ENCODE results near the gene SMG6.
"Not testable (repeated sequence)": the region's sequence is repeated elsewhere in the genome, so short reads cannot be mapped to it uniquely, and the experiment has no call there.

SMG6 gene

DNA sequence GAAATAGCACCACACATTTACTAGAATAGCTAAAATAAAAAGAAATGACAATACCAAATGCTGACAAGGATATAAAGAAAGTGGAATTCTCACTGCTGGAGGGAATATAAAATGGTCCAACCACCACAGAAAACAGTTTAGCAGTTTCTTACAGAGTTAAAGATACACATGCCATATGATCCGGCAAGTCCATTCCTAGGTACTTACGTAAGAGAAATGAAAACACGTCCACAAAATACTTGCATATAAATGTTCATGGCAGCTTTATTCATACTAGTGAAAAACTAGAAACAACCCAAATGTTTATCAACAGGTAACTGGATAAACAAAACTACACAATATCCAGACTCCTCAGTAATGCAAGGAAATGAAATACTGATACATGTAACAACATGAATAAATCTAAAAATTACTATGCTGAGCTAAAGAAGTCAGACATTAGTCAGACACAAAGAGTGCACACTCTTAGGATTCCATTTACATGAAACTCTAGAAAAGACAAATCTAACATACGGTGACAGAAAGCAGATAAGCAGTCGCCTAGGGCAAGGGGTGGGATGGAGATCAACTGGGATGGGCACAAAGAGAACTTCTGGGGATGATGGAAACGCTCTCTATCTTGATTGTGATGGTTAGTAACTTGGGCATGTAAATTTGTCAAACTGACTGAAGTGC lies 76.4 kb downstream of the SMG6 start:
- FAIRE-seq, result no peak

DNA sequence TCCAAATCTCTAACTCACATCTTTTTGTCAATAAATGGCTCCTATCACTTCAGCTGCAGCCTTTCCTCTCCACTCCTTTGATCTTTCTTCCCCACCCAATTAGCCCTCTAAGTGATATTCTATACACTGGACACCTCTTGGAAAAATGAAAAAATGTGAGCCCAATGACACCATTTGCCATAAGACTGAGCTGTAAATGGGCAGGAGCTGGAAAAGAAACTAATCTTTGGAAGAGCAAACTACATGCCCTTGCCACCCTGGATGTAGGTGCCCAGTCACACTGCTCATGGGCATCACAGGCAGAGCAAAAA lies 80.0 kb downstream of the SMG6 start:
- no peak for FAIRE-seq

DNA sequence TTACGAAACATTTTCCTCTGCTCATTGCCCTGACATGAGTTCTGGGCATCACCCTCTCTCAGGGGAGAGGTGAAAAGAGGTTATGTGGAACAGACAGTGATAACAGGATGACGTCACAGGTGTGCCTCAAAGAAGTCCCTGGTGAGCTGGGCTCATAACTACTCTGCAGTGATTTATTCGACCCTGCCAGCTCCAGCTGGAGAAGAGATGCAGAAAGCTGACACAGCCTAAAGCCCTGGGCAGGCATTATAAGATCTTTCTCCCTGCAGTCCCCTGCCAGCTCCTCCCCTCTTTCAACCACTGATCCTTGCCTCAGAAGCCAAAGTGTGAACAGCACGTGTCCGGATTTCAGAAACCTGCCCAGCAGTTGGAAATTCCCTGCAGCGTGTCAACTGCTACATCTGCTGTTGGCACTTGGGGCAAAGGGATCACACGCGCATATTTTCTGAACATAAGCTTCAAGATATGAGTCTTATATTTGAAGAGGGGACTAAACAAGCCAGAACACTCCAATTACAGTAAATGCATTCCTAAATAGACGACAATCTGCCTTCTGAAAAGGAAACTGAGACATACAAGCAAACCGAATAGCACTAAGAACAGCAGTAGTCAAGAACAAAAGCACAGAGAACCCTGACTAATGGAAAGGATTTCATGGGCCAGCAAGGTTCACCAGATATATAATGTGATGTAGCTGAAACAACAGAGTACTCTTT lies 80.5 kb downstream of the SMG6 start:
- FAIRE-seq, result peak; percentile 17

DNA sequence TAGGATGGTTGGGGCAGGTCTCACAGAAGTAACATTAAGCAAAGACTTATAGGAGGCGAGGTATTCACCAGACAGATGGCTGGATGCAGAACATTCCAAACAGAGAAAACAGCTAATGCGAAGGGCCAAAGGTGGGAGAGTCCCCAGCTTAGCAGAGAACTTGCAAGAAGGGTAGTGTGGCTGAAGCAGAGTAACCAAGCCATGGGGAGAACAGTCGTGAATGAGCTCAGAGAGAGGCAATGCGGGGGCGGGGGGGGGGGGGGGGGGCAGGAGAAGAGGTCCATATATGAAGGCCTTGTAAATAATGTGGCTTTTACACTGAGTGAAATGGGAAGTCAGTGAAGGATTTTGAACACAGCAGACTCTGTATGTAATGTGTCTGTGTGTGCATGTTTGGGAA lies 81.3 kb downstream of the SMG6 start:
- no peak for FAIRE-seq

DNA sequence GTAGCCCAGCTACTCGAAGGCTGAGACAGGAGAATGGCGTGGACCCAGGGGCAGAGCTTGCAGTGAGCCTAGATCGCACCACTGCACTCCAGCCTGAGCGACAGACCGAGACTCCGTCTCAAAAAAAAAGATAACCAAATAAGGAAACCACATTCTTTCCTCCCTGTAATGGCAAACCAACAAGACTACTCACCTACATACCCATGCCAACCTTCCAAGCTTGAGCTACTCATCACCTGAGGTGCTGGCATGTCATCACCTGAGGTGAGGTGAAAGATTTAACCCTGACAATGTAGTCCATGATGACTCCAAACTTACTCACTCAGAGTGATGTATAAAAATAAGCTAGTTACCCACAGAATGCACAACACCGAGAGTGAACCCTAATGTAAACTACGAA lies 85.2 kb downstream of the SMG6 start:
- no peak for FAIRE-seq

DNA sequence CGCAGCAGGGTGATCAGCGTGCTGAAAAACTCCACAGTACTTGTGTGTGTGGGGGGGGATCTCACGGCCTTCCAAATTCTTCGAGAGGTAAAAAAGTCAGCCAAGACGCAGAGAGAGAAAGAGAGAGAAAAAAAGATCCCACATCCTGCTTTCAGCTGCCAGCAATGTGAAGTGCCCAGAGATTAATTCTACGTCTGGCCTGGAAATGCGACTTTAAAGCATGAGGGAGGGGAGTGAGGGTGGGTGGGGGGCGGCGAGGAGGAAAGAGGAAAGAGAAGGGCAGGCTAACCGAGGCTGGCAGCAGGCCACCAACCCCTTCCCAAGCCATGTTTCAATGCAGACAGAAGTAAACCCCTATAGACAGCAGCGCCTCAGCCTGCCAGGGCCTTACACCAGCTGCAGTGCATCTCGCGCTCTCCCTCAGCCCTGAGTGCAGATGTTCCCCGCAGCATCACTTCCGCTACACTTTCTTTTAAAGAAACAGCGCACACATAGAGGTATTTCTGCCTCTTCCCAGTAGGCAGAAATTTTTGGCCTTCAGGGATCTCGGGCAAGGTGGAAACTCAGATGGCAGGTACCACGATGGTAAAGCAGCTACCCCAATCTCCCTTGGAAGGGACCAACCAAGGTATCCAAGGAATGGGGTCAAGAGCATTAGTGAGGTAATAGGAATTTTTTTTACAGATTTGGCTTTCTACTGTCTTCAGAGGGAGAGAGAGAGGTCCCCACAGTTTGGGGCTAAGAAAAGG lies 87.8 kb downstream of the SMG6 start:
- no peak for FAIRE-seq

DNA sequence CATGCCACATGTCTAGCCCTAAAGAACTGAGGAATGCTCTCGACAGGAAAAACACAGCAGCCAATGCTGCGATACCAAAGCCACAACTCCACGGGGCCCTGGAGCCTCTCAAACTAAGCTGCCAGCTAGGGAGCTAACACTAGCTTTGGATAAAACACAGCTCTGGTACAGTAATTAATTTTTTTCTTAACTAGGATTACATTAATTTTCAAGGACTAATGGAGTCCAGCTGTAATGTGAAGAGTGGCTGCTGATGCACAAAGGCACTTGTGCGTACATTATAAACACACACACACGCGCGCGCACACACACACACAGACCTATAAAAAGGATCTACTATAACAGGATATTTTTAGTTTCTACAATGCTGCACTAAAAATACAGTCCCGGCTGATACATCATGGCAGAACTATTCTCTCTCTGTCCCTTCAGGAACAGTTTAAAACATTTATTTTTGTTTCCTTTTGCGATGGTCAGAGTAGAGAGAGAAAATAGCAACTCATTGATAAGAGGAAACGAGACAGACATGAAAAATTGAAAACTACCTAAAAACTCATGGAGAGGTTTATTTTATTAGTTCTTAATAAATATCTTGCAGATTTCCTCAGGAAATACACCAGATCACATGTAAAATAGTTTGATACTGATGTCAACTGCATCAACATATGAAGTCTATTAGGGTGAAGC lies 88.5 kb downstream of the SMG6 start:
- FAIRE-seq, result no peak

DNA sequence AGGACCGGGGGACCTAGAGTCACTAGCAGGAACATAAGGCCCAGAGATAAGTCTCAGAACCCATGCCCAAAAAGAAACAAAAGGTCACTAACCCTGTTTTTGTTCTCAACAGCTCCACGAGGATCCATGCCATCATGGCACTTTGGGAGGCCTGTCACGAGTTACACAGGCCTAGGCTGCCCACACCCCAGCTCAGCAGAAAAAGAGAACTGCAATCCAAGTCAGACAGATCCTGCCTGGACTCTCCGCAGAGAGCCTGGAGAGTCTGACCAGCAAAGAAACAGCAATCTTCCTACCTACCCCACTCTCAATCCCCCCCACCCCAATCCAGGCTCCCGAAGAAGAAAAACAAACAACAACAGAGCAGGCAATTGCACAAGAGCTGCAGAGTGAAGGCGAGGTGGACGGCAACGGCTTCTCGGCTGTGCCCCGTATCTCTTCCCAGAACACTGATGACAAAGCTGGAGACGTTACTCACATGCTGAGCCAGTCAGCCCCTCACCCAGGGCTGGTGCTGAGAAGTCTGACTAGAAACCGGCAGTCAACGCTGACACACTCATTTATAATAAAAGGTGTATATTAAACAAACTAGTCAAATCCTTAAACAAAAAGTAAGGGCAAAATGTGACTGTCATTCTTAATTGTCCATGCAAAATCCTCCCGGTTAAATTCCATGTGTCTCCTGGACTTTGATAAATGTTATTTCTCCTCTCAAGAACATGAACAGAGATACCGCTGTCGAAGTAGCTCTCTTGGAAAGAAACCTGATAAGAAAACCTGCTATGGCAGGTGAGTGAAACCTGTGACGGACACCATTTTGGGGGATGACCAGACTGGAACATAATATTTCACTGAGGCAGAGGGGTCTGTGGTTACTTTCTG lies 89.3 kb downstream of the SMG6 start:
- no peak for FAIRE-seq

DNA sequence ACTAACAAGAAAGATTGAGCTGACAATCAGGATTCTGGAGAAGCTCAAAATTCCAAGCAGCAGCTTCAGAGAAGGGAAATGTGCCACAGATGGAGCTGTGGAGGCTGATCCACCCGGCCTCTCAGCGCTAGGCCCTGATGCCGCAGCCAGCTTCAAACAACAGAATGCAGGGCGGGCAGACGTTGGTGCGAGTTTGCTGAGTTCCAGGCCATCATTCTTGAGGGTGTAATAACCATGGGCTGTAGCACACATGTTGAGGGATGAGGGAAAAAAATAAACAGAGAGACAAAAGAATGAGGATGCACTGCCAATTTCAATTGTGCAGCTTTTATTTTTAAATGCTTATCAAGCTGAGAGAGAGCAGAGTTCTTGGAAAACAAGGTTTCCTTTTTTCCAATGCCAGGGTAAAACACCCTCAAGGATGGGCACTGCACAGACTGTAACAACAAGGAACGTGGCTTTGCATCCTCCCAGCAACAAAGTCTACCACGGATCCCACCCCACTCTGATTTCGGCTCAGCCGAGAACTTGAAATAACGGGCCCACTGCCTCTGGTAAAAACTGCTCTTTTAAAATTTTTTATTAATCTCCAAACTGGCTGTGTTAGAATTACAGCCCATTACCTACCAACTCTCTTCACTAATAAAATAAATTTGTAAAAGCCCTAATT lies 90.2 kb downstream of the SMG6 start:
- no peak for FAIRE-seq

DNA sequence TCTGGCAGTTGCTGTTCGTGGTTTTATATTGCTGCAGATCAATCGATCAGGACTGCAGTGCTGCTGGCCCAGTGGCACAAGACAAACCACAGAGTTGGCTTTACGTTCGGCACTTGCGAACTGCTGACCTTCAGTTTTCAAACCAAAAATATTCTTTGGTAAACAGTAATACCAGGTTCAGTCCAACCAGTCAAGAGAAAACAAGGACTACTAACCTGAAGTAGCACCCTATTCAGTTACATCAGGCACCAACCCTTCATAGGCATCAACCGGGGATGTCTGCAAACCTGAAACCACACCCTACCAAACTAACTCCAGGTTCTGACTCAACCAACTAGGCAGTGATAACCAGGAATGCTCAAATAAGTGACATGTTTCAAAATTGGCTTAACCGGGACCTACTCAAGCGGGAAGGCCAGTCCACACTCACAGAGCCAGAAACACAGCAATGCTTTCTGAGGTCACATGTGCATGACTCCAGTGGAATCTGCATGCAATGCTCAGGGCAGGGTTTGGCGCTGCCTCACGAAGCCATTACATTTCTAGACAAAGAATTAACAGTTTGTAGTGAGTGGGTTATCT lies 91.1 kb downstream of the SMG6 start:
- FAIRE-seq, result no peak

DNA sequence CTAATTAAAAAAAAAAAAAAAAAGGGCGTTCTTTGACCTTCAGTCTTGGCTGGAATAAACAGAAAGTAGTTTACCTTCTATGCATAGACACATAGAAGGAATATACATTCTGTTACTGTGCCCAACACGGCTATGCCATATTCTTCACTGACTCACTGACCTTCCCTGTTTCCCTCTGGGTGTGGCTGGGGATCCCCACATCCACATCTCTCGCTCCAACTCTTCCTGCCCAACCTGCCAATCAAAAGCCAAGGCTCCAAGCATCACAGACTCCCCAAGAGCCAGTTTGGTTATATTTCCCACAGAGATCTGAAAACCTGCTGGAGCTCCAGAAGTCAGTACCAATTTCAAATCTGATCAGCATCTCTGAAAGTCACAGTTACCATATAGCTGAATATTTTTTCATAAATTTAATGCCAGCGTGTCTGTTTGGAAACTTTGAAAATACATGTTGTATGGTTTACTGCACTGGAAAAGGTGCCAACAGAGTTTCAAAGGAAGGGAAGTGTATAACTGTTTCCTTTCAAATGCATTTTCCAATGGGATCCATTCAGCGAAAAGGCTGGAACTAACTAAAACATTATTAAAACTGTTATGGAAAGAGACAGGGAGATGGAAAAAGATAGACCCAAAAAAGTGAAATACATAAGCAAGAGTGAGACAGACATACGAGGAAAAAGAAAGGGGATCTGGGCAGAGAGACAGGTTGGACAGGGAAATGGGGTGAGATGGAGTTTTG lies 91.8 kb downstream of the SMG6 start:
- FAIRE-seq, result no peak

DNA sequence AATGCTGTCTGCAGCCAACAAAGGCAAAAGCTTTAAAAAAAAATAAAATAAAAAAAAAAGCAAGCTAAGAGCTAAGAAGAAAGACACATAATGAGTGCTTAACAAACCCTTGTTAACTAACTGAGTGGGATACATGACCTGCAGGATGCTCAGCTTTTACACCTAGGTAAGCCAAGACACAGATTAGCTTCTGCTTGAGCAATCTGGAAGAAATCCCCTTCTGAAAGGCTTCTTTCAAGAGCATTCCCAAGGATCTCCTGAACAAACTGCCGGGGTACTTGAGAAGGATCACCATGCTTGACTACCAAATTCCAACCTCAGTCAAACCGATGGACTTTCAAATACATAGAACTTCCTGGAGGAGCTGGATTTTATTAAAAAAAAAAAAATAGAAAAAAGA lies 92.9 kb downstream of the SMG6 start:
- FAIRE-seq, result no peak

DNA sequence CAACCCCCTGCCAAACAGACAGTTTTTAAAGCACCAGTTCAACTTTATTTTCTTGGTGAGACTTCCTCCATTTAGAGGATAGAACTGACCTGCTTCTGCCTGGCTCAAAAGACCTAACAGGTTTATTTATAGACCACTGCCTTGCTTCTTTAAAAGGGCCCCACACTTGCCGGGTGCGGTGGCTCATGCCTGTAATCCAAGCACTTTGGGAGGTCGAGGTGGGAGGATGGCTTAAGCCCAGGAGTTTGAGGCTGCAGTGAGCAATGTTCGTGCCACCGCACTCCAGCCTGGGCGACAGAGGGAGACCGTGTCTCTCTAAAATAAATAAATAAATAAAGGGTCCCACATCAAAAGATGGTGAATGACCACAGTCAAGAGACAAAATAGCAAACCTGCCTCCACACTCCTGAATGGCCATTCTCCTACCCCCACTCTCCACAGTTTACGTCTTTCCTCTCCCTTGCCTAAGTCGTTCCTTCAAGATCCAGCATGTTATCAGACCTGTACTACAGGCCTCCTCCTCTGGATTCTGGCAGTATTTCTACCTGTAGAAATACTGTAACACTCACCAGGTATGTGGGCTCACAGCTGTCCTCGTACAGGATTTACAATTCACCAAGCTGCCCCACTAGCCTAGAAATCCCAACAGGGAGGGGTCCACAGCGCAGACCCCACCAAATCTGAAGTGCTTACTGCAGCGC lies 95.6 kb downstream of the SMG6 start:
- no peak for FAIRE-seq

DNA sequence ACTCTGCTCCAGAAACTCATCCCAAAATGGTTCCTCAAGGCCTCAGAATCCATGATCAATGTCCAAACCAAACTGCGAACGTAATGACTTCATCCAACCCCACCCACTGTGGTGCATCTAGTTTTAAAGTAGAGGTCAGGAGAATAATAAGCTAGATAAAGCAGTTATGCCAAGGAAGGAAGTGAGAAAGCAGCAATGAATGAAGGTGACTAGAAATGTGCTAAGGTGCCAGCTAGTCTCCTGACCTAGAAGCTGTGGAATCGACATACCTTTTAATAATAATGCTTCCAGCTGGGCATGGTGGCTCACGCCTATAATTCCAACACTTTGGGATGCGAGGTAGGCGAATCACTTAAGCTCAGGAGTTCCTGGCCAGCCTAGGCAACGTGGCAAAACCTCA lies 99.2 kb downstream of the SMG6 start:
- FAIRE-seq, result no peak

DNA sequence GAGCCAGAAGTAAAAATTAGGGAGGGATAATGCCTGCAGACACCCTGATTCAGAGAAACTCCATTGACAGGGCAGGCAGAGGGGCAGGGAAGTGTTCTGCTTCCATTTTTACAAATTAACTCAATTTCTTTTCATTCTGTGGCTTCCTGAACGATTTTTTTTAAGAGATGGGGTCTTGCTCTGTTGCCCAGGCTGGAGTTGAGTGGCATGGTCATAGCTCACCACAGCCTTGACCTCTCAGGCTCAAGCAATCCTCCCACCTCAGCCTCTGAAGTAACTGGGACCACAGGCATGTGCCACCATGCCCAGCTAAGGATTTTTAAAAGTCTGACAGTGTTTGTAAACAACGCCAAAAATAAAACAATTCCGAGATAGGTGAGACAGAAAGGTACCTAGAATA lies 99.8 kb downstream of the SMG6 start:
- no peak for FAIRE-seq

DNA sequence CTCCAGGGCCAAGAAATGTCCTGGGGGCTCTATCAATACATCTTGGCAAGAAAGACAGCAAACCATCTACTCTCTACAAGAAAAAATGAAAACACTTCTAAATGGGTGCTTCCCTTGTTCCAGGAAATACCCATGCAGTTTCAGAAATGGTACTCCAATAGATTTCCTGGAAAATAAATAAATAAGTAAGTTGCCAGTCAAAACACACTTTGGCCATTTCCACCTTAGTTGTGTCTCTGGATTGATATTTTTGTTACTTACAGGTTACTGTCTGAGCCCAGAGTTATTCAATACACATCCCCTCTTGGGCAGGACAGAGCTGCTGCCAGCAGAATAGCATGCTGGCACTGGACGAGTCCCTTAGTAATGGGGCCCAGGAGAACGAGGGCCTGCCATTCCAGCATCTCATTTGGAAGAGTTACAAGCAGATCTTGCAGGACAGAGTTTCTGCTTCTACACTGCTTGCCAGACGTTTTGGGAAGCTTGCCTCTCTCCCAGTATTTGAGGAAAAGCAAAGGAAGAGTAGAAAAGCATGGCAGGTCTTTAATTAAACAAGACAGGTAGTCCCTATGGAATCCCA lies 100.5 kb downstream of the SMG6 start:
- FAIRE-seq, result no peak

DNA sequence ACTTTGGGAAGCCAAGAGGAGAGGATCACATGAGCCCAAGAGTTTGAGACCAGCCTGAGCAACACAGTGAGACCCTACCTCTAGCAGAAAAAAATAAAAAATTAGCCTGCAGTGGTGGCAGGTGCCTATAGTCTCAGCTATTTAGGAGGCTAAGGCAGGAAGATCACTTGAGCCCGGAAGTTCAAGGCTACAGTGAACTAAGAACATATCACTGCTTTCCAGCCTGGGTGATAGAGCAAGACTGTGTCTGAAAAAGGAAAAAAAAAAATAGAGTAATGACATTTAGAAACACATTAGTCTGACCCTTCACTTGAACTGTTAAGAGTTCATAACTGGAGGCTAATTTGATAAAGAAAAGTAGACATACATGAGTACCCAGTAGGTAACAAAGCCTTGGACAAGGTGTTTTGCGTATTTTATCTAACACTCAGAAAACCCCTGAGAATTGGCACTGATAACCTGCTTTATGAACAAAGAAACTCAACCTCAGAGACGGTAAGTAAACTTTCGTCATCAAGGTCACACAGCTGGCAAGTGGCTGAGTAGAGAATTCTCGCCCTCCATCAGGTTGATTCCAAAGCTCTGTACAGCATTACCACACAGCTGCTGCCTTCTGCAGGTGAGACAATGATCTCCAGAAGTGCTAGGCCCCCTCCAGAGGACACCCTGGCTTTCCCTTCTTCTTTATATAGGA lies 101.1 kb downstream of the SMG6 start:
- no peak for FAIRE-seq

DNA sequence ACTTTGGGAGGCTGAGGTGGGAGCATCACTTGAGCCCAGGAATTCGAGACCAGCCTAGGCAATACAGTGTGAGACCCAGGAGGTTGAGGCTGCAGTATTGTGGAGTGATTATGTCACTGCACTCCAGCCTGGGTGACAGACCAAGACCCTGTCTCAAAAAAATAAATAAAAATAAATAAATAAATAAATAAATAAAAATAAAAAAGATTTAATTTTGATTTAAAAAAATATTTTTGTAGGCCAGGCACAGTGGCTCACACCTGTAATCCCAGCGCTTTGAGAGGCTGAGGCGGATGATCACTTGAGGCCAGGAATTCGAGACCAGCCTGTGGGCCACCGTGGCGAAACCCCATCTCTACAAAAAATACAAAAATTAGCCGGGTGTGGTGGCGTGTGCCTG lies 104.2 kb downstream of the SMG6 start:
- FAIRE-seq, result not testable (repeated sequence)

DNA sequence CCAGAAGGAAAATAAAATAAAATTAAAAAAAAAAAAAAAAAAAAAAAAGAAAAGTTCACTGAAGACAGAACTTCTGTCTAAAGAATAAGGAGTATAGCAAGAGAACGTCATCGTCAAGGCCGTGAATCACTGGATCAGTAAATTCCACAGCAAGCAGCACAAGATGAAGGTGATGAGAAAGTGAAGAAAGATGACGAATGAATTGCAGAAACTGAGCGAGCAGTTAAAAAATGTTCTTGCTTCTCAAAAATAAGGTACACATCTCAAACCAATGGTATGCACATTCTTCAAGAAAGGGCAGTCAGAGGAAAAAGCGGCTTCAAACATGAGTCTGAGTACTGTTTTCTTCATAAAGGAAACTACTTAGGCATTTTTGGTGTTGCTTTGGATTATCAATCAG lies 104.7 kb downstream of the SMG6 start:
- FAIRE-seq, result no peak
